ENCODE measurements around the gene KDSR. TPM values are rescaled to one million over a fixed set of nuclear protein-coding genes. Genes with fewer than 3 reads are reported as not detected.

The KDSR gene
- total and polyA plus RNA-seq, 2 experiments from 2014 or later = 31.2 to 55.1 TPM

GRCh38 chr18:63286926-63287325 lies 80.1 kb downstream of the KDSR start:
- Histone ChIP-seq H3K4me1 (ENCODE audit: insufficient read depth) (no peaks in the 10 kb centered on the region), H3K4me3 (no peak overlapping the region), H3K36me3 (ENCODE audit: low read depth) (no peaks in the 10 kb centered on the region), H3K27me3 (replicated peaks; ENCODE audit: insufficient read depth) (no peaks in the 10 kb centered on the region), H3K9ac (no peak overlapping the region), H3K79me2 (ENCODE audit: insufficient read depth) (no peaks in the 10 kb centered on the region), H4K20me1 (ENCODE audit: insufficient read depth) (no peaks in the 10 kb centered on the region), H3K27ac (no peak overlapping the region), H2AFZ (no peak overlapping the region), H3K9me3 (ENCODE audit: low read depth) (no peaks in the 10 kb centered on the region), H3F3A (ENCODE audit: insufficient read depth) (no peaks in the 10 kb centered on the region), H3K4me2 (ENCODE audit: unreplicated experiment) (no peak overlapping the region), H3K9me2 (ENCODE audit: insufficient read depth) (no peaks in the 10 kb centered on the region)
- TF ChIP-seq EZH2phosphoT487 (IDR thresholded peaks at IDR 0.05; ENCODE audit: insufficient read depth, low read depth) (no peak), EZH2 (IDR thresholded peaks at IDR 0.05; ENCODE audit: insufficient read depth, poor library complexity, severe bottlenecking) (no peak)
- no peak for DNase-seq
- 54 to 55% methylated on average over 4 of the region's 4 CpGs for WGBS, 2 experiments (ENCODE audit: low coverage in 1 of 2, low lambda C conversion rate in 2 of 2, missing lambda C conversion rate in 2 of 2)
- in situ Hi-C loops (cut with MboI) = no loop called here

- DNase-seq = no peak
These were observed 81.9 kb downstream of the KDSR start for GRCh38 chr18:63284827-63285733.

GRCh38 chr18:63284173-63284799 lies 82.7 kb downstream of the KDSR start:
- Histone ChIP-seq H3K4me1 (ENCODE audit: insufficient read depth) (no peaks in the 10 kb centered on the region), H3K4me2 (ENCODE audit: unreplicated experiment) (no peak overlapping the region), H3K36me3 (ENCODE audit: low read depth) (no peaks in the 10 kb centered on the region), H2AFZ (no peak overlapping the region), H3F3A (ENCODE audit: insufficient read depth) (no peaks in the 10 kb centered on the region), H3K79me2 (ENCODE audit: insufficient read depth) (no peaks in the 10 kb centered on the region), H3K4me3 (no peak overlapping the region), H3K9me3 (ENCODE audit: low read depth) (no peaks in the 10 kb centered on the region), H3K27ac (no peak overlapping the region), H3K9ac (no peak overlapping the region), H4K20me1 (ENCODE audit: insufficient read depth) (no peaks in the 10 kb centered on the region), H3K9me2 (ENCODE audit: insufficient read depth) (no peaks in the 10 kb centered on the region), H3K27me3 (replicated peaks; ENCODE audit: insufficient read depth) (no peaks in the 10 kb centered on the region)
- DNase-seq = no peak
- 96 to 97% methylated on average over 5 of the region's 5 CpGs for WGBS, 2 experiments (ENCODE audit: low coverage in 1 of 2, low lambda C conversion rate in 2 of 2, missing lambda C conversion rate in 2 of 2)
- TF ChIP-seq EZH2 (IDR thresholded peaks at IDR 0.05; ENCODE audit: insufficient read depth, poor library complexity, severe bottlenecking) (no peak), EZH2phosphoT487 (IDR thresholded peaks at IDR 0.05; ENCODE audit: insufficient read depth, low read depth) (no peak)
- in situ Hi-C loops (cut with MboI) = no loop called here

More at GRCh38 chr18:63284827-63285733, 81.9 kb downstream of the KDSR start:
- no peaks in the 10 kb centered on the region for H3K36me3 ChIP-seq (ENCODE audit: low read depth)
- TF ChIP-seq EZH2 (IDR thresholded peaks at IDR 0.05; ENCODE audit: insufficient read depth, poor library complexity, severe bottlenecking) = no peak
- TF ChIP-seq EZH2phosphoT487 (IDR thresholded peaks at IDR 0.05; ENCODE audit: insufficient read depth, low read depth) = no peak
- 72 to 77% methylated on average over 14 of the region's 14 CpGs for WGBS, 2 experiments (ENCODE audit: low coverage in 1 of 2, low lambda C conversion rate in 2 of 2, missing lambda C conversion rate in 2 of 2)
- no peaks in the 10 kb centered on the region for H3K4me1 ChIP-seq (ENCODE audit: insufficient read depth)
- H3K9me3 ChIP-seq (ENCODE audit: low read depth) = no peaks in the 10 kb centered on the region
- H3K79me2 ChIP-seq (ENCODE audit: insufficient read depth) = no peaks in the 10 kb centered on the region
- H3K27me3 ChIP-seq (replicated peaks; ENCODE audit: insufficient read depth) = no peaks in the 10 kb centered on the region
- no peak overlapping the region for H3K27ac ChIP-seq
- H3K9me2 ChIP-seq (ENCODE audit: insufficient read depth) = no peaks in the 10 kb centered on the region
- no peak overlapping the region for H3K9ac ChIP-seq
- no peaks in the 10 kb centered on the region for H3F3A ChIP-seq (ENCODE audit: insufficient read depth)
- H2AFZ ChIP-seq = no peak overlapping the region
- no peak overlapping the region for H3K4me2 ChIP-seq (ENCODE audit: unreplicated experiment)
- no peak overlapping the region for H3K4me3 ChIP-seq
- no peaks in the 10 kb centered on the region for H4K20me1 ChIP-seq (ENCODE audit: insufficient read depth)
- in situ Hi-C loops (cut with MboI) = no loop called here

- H3K9ac ChIP-seq = no peak overlapping the region
- WGBS, 2 experiments (ENCODE audit: low coverage in 1 of 2, low lambda C conversion rate in 2 of 2, missing lambda C conversion rate in 2 of 2) = 85 to 87% methylated on average over 16 of the region's 16 CpGs
- in situ Hi-C loops (cut with MboI) = no loop called here
- H3K79me2 ChIP-seq (ENCODE audit: insufficient read depth) = no peaks in the 10 kb centered on the region
- no peak overlapping the region for H3K4me3 ChIP-seq
- H4K20me1 ChIP-seq (ENCODE audit: insufficient read depth) = no peaks in the 10 kb centered on the region
- no peaks in the 10 kb centered on the region for H3K36me3 ChIP-seq (ENCODE audit: low read depth)
- no peak for DNase-seq
- no peak overlapping the region for H3K4me2 ChIP-seq (ENCODE audit: unreplicated experiment)
- H3K27ac ChIP-seq = no peak overlapping the region
- no peak overlapping the region for H2AFZ ChIP-seq
- no peaks in the 10 kb centered on the region for H3K9me3 ChIP-seq (ENCODE audit: low read depth)
- H3K4me1 ChIP-seq (ENCODE audit: insufficient read depth) = no peaks in the 10 kb centered on the region
- H3K27me3 ChIP-seq (replicated peaks; ENCODE audit: insufficient read depth) = no peaks in the 10 kb centered on the region
- TF ChIP-seq EZH2phosphoT487 (IDR thresholded peaks at IDR 0.05; ENCODE audit: insufficient read depth, low read depth) (no peak), EZH2 (IDR thresholded peaks at IDR 0.05; ENCODE audit: insufficient read depth, poor library complexity, severe bottlenecking) (no peak)
- H3K9me2 ChIP-seq (ENCODE audit: insufficient read depth) = no peaks in the 10 kb centered on the region
- no peaks in the 10 kb centered on the region for H3F3A ChIP-seq (ENCODE audit: insufficient read depth)
These were observed 83.5 kb downstream of the KDSR start for GRCh38 chr18:63283305-63284094.
